NK-92 treated with Interleukin-12 subunit alpha and Interleukin-12 subunit beta, amount 100 ng/mL, for 24 hours (cell line): Measurements from ENCODE around the gene PREB.
"Not testable (repeated sequence)": the region's sequence is repeated elsewhere in the genome, so short reads cannot be mapped to it uniquely, and the experiment has no call there.

ENCODE experiments used
- DNase-seq: peaks from one replicate; lab custom pipeline; 2025; lab: John Stamatoyannopoulos, UW

PREB gene, protein sequence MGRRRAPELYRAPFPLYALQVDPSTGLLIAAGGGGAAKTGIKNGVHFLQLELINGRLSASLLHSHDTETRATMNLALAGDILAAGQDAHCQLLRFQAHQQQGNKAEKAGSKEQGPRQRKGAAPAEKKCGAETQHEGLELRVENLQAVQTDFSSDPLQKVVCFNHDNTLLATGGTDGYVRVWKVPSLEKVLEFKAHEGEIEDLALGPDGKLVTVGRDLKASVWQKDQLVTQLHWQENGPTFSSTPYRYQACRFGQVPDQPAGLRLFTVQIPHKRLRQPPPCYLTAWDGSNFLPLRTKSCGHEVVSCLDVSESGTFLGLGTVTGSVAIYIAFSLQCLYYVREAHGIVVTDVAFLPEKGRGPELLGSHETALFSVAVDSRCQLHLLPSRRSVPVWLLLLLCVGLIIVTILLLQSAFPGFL

GRCh38 chr2:27133905-27134780, at the start of gene PREB:
Gene PREB, minus strand, starts transcription at chr2:27134636. Its CDS starts 215 bp downstream, at chr2:27134421.
- peak; percentile 91 for DNase-seq

DNA sequence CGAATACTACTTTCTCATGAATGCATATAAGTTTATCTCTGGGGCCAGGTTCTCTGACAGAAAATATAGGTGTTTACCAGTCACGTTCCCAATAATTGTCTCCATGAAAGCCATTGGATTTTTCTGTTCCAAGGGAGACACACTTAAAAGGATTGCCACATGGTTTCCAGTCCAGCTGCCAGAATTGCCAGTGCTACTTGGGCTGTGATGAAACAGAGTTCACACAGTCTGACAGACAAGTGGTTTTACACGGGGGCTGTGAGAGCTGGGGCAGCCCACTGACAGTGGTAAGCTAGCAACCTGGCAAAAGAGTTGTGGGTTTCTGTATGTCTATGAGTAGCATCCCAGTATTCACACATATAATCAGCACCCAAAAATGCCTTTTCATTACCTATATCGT, 49.7 kb upstream of the PREB start:
- DNase-seq, result no peak

DNA sequence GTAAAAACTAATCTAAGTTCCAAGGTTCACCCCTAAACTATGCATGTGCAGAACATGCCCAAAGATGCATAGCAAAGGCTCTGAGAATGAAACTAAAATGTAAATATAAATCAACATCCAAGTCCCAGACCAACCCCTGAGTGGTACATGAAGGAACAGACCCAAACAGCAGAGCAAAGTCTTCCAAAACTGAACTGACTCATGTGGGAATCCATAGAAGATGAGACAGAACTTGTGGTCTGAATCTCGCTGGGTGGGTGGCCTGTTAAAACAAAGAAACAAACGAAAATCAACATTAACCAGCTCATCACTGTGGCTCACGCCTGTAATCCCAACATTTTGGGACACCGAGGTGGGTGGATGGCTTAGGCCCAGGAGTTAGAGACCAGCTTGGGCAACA, 47.9 kb upstream of the PREB start:
- no peak for DNase-seq

DNA sequence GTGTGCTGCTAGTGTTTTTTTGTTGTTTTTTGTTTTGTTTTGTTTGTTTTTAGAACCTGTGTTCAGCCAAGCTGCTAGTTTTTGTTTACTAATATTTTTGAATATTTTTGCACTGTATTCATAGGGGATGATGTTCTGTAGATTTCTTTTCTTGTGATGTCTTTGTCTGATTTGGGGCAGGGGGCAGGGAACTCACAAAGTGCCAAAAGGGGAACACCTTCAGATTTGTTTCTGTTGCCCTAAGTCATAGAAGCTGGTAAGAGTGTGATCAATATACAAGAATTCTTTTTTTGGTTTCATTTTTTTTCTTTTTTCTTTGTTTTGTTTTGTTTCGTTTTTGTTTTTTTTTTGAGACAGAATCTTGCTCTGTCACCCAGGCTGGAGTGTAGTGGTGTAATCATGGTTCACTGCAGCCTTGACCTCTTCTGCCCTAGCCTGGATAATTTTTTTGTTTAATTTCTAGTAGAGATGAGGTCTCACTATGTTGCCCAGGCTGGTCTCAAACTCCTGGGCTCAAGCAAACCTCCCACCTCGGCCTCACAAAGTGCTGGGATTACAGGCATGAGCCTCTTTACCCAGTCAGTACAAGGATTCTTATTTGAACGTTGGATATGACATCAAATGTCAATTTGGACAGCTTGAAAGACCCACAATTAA, 45.0 kb upstream of the PREB start:
- DNase-seq, result no peak

- no peak for DNase-seq
Observed at GRCh38 chr2:27178469-27178868, 44.0 kb upstream of the PREB start.

- no peak for DNase-seq
Observed at GRCh38 chr2:27177441-27178351, 43.3 kb upstream of the PREB start.

GRCh38 chr2:27175781-27176180, 41.3 kb upstream of the PREB start:
- DNase-seq, result not testable (repeated sequence)

- no peak for DNase-seq
Observed at GRCh38 chr2:27175330-27175729, 40.9 kb upstream of the PREB start.

DNA sequence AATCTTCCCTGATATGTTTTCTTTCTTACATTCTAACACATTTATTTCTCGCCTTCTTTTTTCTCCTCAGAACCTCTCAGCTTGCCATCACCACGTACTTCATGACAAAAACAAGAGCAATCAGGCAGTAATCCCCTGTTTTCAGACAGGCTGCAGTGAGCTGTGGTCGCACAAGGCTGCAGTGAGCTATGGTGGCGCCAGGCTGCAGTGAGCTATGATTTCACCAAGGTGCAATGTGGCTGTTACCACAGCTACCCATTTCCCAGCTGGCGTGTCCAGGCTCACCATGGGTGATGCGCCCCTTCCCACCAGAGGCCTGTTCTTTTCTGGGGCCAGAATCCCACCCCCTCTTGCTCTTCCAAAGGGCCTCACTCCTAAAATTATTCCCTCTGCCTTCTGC, 40.2 kb upstream of the PREB start:
- no peak for DNase-seq

GRCh38 chr2:27171351-27171848, 37.0 kb upstream of the PREB start:
- no peak for DNase-seq

- no peak for DNase-seq
Observed at GRCh38 chr2:27170581-27171337, 36.3 kb upstream of the PREB start.

DNA sequence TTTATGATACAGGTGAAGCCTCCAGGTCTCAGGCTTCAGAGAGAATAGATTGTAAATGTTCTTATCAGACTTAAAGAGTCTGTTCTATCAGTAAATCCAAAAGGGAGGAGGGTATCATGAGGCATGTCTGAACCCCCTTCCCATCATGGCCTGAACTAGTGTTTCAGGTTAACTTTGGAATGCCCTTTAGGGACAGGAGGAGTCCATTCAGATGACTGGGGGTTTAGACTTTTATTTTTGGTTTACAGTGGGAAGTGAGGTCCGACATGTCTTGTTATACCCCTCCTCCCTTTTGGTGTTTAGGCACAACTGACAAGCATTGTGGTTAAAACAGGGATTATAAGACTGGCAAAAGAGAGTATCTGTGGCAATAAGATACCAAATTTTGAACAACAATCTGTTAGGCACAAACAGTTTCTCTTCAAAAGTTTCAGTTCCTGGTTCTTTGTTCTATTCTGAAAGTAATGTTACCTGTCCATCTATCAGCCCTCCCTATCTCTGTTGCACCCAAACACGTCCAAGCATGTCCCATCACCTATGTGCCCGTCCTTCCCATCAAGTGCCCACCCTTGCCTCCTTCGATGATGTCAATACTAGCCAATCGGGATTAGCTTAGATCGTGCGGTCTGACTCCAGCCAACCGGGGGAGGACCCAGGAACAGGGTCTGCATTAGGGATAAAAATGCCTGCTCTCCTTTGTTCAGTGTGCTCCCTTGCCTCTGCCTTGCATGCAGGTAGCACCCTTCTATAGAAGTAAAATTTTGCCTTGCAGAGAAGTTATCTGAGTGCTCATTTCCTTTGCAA, 30.7 kb upstream of the PREB start:
- no peak for DNase-seq

DNA sequence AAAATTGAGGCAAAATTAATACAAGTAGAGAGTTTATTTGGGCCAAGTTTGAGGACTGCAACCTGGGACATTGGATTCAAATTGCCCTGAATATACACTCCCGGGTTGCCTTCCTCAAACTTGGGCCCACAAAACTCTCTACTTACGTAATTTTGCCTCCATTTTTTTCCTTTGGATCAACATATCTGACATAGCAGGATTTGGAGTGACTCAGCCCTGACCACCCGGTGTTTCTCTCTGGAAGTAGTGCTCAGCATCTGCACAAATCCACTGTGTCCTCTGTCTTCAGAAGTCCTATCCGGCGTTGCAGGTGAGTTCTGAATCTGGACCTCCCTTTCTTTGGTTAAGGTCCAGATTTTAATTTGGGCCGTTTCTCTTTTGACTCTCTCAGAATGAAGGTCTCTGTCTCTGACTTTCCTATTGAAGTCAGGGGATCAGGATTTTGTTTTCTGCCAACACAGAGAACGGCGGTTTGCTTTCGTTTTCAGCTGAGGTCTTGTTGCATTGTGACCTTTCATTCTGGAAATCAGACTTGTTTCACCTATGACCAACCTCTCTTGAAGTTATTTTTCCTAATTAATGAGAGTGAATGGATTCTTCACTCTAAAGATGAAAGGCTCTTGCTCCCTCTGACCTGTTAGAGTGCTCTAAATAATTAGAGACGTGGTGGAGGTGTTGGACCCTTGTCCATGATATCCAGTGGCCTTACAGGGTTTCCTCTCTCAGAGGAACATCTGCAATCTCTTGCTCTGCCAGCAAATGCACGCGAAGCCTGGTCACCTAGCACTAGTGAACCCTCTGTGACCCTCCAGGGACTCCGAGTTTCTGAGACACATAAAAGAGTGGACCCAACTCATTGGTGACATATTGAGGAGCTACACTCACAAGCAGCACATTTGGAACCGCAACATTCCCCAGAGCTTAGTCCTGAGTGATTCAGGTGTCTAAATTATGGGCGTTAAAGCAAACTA, 28.0 kb upstream of the PREB start:
- DNase-seq, result no peak

DNA sequence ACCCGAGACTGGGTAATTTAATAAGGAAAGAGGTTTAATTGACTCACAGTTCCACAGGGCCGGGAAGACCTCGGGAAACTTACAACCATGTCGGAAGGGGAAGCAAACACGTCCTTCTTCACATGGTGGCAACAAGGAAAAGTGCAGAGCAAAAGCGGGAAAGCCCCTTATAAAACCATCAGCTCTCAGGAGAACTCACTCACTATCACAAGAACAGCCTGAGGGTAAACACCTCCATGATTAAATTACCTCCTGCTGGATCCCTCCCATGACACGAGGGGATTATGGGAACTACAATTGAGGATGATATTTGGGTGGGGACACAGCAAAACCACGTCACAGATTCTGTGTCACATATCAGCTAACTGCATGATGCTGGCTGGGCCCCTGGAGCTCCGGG, 25.8 kb upstream of the PREB start:
- no peak for DNase-seq

DNA sequence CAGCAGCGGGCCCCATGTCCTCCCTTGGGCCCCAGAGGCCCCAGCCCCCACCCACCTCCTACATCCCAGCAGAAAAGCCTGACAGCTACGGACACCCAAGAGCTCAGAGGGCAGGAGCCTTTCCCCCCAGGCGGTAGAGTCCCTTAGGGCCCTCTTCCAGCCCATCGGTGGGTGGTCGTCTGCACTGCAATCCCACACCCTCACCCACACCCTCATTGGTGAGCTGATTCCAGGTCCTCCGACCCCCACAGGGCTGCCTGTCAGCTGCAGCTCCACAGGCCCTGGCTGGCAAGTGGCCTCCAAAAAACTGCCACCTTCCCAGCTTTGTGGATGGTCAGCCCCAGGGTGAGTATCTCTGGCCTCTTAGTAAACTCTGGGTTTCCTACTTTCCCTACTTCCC, 24.8 kb upstream of the PREB start:
- no peak for DNase-seq

DNA sequence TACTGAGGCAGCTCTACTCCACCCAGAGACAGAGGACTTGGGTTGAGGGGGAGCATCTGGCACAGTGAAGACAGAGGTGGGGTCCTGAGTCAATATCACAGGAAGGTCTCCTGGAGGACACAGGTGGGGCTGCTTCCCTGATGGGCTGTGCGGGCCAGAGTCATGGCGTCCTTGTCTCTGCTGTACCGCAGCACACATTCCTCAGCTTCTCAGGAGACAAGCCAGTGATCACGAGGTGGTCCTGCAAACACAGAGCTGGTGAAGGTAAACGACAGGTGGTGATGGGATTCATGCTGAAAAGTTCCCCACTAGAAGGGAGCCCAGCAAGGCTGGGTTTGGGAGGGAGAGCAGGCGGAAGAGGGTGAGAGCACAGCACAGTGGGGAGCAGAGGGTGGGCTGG, 24.0 kb upstream of the PREB start:
- DNase-seq, result no peak

GRCh38 chr2:27155069-27155520, 20.7 kb upstream of the PREB start:
- no peak for DNase-seq

DNA sequence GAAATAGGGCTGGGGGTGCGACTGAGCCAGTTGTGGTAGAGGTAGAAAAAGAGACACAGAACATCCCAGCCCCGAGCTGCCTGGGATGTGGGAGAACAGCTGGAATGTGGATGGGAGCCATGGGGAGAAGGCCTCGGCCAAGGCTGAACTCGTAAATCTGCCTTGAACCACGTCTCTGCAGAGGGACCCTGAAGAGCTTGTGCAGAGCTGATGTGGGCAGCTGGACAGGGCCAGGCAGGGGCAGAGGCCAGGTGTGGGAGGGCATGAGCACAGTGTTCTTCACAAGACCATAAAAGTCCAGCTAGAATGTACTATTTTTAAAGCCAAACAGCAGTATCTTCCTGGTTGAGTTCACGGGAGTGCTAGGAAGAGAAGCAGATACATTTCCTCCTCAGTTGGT, 20.1 kb upstream of the PREB start:
- no peak for DNase-seq
